ENCODE data around the gene NAT16.
A peak's percentile ranks its signal among the peaks of the same experiment; 100 is the strongest.

Gene NAT16

DNA sequence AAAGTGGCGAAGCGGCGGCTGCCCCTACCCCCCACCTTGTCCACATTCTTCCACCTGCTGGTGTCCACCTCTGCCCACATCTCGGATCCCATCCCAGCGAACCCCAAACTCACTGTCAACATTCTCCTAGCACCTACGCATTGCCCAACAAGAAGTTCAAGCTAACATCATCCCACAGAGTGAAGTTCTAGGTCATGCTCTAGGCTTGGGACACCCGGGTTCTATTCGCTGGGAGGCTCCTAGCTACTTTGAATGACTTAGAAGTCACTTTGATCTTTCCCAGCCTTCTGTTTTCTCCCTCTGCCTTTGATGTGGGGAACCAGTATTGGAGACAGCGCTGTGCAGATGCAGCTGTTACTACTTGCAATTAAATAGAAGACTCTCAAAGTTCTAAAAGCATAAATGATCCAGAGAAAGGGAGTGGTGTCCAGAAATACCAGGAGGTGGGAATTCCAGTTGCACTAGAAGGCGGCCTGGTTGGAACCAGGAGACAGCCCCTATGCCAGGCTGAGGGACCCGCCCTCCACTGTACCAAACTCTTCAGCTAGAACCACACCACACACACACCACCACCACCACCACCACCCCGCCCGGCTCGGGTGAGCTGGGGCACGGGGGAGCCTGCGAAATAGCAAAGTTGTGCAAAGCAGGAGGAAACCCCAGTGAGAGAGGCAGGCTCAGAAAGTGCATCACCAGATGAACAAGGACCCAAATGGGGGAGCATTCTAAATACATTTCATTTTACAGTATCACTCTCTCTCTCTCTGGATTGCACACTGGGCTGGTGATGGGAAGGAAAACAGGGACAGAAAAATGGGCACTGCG is 9.3 kb downstream of the NAT16 start:
- no peak for DNase-seq (ENCODE audit: low read depth in 2 of 2)

DNA sequence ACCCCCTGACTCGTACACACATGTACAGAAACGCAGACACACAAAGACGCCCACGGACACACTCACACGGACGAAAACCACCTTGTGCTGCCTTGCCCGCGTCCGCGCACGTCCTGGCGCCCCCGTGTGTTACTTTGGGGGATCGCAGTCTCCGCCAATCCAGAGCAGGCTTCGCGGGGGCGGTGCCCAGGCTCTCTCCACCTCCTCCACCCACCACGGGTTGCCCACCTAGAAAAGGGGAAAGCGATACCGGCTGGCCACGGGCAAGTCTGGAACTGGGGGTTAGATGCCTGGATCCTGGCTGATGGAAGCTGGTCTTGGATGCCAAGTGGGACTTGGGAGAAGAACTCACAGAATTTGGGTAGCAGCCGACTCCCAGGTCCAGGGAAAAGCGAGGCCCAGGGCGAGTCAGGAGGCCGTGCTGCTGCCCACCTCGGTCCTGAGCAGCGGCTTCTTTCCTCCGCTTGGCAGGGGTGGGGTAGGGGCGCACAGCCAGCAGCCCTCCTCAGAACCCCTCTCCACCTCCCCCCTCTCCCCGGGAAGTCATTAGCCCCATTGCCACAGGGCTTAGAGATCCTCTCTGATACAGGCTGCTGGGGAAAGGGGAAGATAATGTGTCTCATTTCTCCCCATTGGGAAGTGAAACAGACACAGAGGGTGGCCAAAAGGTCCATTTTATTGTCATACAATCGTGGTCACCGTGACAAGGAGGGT is 10.1 kb downstream of the NAT16 start:
- DNase-seq (ENCODE audit: low read depth in 2 of 2): peak; percentile 56 to 83

DNA sequence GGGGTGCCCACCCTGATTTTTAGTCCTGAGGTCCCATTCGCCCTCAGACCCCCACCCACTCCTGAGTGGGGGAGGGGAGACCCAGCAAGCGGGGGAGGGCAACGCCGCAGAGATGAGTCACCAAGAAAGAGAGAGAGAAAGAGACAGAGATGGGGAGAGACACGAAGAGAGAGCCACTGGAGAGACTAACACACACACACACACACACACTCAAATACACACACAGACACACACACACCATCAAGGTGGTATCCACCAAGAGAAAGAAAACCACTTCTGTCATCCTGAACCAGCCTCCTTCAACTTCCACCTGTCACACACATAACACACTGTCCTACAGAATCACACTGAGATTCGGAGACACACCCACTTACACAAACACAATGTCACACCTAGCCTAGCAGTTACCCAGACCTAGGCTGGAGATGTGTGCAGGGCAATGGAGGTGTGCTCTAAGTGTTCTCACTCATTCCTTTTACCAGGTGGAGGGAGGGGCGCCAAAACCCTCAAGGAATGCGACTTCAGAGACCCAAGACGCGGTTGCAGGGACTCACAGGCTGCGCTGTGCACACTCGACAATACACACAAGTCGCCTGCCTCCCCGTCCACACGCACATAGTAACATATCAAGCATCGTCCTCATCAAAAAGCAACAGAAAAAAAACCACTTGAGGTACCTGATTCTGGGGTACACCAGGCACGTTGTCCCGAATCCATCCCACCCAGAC is 10.8 kb downstream of the NAT16 start:
- no peak for DNase-seq (ENCODE audit: low read depth in 2 of 2)

DNA sequence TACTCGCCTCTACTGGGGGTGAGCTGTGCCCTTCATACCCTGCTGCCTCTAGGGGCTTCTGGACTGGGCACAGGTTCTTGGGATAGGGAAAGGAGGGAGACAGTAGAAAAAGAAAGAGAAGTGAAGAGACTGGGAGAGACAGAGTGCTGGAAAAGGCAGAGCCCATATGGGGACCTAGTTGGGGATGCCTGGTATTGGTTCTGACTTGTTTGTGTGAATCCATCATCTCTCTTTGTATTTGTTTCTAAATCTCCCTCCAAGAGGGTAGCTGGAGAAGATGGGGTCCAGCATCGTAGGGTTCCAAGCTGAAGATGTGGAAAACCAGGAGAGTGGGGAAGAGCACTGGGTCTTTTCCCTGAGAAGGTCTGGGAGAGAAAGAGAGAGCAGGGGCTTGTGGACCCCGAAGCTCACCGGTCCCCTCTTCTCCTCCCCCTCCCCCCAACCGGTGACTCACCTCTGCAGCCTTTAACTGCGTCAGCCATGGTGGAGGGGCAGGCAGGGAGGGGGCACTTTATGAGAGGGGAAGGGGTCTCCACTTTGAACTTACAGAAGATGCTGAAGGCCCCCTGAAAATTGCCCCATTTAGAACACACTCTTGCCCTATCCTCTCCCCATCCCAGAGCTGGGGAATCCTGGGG is 11.6 kb downstream of the NAT16 start:
- no peak for DNase-seq (ENCODE audit: low read depth in 2 of 2)

DNA sequence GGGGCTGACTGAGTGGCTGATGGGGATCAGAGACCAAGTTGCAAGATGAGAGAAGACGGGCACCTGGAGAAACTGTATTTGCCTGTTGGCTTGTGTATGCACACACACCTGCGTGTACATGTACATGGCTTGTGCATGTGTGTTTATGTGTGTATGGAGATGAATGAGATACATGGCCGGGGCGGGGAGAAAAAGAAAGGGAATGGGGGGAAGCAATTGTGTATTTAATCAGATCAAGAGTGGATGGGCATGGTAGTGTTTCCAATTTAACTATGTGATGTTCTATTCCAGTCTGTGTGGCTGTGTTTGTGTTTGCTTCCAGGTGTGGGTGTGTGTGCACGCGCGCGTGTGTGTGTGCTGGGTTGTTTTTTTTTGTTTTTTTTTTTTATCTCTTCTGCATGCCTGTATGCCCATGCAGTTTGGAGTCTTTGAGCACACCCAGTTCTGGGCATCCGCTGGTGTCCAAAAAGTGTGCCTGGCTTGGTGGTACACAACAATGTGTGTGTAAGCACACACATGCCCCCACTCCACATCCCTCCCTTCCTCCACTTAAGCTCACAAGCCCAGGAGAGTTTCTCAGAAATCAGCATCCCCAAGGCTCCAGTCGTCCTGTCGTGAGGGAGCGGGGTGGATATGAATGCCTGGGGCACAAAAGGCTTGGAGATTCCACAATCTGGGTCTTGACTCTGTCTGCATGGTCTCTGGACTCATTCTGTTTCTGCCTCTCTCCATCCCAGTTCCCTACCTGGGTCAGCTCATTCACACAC is 12.3 kb downstream of the NAT16 start:
- DNase-seq (ENCODE audit: low read depth in 2 of 2): no peak

DNA sequence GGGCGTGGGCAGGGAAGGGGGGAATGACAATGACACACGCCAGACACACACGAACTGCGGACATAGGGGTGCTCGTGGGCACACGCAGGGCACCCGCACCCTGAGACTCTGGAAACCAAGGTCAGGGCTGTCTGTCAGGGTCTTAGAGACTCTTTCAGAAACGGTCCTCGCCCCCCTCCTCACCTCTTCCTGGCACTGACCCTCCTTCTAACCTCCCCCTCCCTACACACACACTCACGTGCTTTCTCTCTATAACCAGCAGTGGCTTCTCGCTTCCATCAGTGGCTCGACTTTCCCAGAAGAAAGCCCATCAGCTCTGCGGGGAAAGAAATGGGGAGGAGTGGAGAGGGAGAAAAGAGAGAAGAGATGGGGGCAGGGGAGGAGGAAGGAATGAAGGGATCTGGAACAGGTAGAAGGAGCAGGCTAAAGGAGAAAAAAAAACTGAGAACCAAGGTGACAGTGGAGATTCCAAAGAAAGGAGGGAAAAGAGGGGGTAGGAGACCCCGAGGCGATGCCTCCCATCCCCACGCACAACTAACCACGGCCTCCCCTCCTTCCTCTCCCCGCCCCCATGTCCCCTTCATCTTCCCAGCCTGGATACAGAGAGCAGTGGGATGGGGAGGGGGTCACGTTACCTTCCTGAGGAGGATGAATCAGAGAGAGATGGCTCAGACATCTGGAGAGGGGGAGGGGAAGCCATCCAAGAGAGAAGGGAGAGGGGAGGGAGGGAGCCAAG is 13.0 kb downstream of the NAT16 start:
- no peak for DNase-seq (ENCODE audit: low read depth in 2 of 2)

DNA sequence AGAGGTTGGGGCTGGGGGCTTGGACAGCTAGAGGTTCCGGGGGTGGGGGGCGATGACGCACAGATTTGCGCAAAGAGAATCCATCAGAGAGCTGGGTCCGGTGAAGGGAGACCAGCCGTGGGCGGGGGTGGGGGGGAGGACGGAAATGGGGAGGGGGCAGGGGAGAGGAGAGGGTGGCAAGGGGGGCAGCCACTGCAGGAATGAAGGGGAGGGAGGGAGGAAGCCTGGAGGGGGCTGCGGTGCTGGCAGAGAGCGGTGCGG is 13.5 kb downstream of the NAT16 start:
- no peak for DNase-seq (ENCODE audit: low read depth in 2 of 2)

DNA sequence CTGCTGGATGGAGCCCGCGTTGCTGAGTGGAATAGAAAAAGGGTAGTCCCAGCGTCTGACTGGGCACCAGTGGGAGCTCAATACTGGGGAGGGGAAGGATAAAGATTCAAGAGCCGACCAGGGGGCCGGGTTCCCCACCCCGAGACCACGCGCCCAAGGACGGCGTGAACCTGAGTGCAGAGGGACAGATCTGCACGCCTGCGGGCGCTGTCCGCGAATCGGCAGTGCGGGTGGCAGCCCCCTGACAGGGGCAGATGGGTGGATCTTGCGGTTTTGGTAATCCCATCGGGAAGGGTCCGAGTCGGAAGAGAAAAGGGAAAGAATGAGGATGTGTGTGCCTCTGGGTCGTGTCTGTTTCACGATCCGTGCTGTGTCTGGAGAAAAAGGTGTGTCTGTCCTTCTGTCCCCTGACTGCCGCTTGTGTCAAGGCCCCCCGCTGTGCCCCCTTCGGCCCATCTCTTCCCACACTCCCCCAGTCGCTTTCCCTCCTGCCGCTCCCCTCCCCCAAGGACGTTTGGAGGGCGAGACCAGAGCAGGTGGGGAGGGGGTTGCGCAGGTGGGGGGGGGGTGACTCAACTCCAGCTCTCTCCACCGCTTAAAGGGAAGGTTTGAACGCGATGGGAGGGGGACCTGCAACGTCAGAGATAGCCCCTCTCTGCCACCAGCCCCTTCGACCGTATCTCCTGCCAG is 14.0 kb downstream of the NAT16 start:
- DNase-seq (ENCODE audit: low read depth in 2 of 2): no peak

DNA sequence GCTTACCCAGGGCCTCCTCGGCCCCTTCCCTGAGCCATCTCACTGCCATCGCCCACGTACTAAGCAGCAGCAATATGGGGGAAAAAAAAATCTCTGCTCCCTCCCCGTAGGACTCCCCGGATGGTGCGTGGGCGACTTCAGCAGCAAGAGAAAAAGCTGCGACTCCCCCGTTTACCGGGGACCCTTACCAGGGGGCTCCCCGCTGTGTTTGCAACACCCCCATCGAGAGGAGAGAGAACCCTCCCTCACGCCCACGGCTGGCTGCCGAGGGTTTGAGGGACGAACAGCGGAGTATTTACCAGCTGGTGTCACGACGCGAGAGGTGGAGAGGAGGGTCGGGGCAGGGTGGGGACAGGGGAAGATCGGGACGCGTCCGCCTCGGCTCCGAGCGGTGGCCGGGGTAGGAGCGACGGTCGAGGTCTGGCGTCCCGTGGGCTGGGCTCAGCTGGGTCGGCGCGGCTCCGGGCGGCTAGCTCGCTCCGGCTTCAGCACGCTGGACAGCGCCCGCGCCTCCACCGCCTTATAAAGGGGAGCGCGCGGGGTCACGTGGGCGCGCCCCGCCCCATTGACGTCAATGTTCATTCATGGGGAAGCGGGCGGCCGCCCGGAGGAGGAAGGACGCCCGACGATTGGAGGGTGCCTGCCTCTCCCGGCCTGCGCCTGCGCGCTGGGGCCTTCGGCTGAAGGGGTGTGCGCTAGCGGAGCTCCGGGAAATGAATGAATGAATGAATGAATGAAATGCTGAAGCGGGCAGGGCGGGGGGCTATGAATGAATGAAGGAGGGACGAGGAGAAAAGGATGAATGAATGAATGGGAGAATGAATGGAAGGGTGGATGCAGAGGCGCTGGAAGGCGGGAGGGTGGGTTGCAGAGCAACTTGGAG is 14.8 kb downstream of the NAT16 start, which contains the start of gene VGF:
Gene VGF, minus strand, starts transcription at position 495 of the 883 bp plus-strand sequence. CDS start 726 bp downstream, outside the sequence.
- peak; percentile 84 to 89 for DNase-seq (ENCODE audit: low read depth in 2 of 2)

DNA sequence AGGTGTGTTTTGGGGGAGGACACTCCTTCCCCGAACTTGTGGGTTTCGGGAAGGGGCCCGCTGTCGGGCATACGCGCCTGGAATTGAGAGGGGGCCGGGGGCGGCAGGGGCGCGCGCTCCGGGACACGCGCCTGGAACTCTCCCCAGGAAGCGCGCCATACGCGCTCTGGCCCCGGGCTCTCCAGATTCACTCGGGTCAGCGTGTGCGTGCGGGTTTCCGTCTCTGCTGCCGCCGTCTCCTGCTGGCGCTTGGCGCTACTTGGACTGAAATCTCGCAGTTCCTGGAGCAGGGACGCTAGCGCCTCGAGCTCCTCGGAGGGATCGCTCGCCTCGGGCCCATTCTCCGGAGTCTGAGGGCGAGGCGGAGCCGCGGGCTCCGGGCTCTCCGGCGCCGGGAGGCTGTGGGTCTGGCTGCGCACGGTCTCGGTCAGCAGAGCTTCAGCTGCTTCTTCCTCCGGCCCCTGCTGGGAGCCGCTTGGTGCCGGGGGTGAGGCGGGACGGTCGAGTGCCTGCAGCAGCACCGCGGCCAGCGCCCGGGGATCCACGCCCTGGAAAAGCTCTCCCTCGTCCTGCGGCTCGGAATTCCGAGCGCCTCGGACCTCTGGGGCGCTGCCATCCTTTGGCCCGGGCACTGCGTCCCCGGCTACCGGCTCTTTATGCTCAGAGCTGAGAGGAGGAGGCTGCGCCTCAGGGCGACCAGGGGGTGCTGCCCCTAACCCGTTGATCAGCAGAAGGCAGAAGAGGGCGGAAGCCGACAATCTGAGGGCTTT is 15.8 kb downstream of the NAT16 start:
- no peak for DNase-seq (ENCODE audit: low read depth in 2 of 2)

DNA sequence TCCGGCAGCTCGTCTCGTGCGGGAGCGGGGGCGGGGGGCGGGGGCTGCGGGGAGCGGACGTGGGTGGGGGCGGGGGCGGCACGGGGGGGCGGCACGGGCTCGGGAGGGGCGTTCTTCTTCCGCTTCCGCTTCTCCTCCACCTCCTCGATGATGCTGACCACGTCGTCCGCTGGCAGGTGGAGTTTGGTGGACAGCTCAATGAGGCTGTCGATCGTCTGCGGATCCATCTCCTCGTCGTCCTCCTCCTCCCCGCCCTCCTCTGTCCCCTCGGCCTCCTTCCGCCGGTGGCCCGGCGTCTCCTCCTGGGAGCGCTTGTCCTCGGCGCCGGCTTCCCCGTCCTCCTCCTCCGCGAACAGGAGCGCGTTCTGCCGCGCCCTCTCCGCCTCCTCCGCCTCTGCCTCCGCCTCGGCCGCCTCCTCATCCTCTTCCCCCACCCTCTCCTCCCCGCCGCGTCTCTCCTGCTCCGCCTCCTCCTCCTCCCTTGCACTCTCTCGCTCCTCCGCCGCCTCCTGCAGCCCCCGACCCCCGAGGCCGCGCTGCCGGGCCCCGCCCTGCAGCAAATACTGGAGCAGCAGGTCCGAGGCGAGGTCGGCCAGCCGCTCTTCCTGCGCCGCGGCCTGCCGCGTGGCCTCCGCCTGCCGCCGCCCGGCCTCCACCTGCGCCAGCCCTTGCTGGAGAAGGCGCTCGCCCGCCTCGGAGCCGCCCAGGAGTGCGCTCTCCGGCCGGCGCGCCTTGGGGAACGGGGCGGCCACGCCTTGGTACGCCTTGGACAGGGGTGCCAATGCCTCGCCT is 16.6 kb downstream of the NAT16 start:
- no peak for DNase-seq (ENCODE audit: low read depth in 2 of 2)

DNA sequence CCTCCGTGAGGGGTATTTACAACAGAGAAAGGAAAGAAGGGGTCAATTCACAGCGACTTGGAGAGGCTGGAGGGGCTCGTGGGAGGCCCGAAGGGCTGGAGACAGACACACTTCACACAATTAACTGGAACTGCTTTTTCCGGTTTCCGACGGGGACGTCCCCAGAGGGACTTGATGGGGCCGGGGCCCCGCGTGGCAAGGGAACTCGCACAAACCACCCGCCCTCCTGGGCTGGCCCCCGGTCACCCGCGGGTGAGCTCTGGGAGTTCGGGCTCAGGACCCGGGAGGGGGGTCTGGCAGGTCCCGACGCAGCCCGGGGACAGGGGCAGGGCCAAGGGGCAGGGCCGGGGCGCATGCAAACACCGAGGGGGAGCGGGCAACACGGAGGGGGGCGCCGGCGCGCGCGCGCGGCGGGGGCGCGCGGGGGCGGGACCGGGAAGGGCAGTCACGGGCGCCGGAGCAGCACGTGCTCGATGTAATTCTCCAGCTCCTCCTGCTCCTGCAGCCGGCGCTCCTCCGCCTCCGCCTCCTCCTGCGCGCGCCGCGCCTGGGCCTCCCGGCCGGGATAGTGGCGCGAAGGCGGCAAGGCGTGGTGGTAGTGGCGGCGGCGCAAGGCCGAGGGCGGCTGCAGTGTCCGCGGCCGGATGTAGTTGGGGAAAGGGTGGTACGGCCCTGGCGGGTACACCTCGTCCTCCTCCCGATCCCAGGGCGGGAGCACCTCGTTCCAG is 17.4 kb downstream of the NAT16 start:
- DNase-seq (ENCODE audit: low read depth in 2 of 2): no peak

DNA sequence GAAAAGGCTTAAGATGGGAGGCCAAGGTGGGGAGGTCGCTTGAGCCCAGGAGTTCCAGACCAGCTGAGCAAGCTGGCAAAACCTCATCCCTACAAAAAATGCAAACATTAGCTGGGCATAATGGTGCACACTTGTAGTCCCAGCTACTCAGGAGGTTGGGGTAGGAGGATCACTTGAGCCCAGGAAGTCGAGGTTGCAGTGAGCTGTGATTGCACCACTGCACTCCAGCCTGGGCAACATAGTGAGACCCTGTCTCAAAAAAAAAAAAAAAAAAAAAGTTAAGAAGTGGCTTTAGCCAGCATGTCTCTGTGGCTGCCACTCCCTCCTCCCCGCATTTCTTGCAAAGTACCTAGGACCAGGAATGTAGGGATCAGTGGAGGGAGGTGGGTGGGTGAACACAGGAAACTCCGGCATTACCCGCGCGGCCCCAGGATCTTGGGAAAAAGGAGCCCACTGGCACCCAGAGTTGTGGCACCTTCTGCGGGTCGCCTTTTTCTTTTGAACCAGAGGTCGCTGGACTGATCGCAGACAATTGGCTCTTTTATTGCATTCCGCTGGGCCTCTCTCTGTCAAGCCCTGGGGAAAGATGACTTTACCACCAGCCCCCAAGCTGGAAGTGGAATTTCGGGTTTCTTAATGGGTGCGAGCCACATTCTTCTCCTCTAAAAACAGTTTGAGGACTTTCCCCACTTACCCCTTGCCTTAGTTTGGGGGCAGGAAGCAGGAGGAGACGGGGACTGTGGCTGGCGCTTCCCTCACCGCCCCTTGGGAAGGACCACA is 18.2 kb downstream of the NAT16 start:
- no peak for DNase-seq (ENCODE audit: low read depth in 2 of 2)

DNA sequence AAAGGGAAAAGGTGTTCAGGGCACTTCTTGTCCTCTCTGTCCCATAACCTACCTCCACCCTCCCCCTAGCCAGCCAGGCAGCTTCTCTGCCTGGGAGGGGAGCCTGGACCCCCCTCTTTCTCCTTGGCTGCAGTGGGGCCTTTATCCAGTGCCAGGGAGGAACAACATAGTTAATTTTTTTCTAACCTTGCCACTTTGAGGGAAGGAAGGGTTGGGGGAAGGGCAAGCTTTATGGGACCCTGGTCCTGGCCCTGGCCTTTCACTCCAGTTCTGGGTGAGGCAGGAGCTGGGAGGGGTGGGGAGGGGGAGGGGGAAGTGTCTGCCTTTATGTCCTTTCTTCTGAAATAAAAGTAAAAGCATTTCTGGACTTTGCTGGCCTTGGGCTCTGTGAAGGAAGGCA is 19.2 kb downstream of the NAT16 start:
- no peak for DNase-seq (ENCODE audit: low read depth in 2 of 2)

DNA sequence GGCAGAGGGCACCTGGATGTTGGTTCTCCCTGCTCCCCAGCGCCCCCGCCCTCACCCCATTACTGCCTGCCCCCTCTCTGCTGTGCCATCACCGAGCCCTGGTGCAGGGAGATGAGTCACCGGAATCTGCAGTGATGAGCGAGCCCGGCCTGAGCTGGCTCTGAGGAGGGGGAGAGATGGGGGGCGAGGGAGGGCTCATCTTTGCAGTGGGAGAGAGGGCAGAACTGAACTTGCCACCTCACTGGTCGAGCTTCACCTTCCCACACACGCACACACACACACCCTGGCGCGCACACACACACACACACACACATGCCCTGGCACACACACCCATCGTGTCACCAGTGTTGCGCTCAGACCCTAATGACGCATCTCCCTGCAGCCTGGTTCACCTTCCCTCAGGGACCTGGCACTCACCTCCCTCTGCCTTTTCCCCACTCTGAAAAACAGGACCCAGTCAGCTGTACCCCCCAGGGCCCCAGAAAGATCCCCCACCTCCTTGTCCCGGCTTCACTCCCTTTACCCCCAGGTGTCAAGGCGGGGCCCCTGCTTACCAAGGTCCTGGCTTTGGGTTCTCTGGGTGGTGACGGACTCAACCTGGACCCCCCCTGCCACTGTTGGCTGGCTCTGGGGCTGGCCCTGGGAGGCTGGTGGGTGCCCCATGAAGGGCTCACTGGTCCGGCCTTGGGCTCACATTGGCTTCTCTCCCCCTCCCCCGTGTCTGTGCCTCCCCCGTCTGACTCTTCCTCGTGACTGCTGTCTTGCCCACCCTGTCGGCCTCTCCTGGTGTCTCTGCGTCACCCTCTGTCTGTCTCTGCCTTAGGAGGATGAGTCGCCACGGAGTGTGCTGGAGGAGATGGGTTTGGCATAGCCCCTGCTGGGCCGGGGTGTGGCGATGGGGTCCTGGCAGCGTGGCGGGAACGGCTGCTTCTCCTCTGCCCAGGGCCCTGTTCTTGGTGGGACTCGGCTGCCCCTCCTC is 20.1 kb downstream of the NAT16 start:
- no peak for DNase-seq (ENCODE audit: low read depth in 2 of 2)

Measured in stimulated activated CD4-positive, alpha-beta T cell treated with anti-CD3 and anti-CD28 coated beads, Interleukin-12 subunit alpha, Interleukin-12 subunit beta, amount 100 ng/mL, for 24 hours (primary cell).